ENCODE measurements around the gene FGF18. TPM values are rescaled to one million over a fixed set of nuclear protein-coding genes. Genes with fewer than 3 reads are reported as not detected.
A peak's percentile ranks its signal among the peaks of the same experiment; 100 is the strongest.
"Not testable (repeated sequence)": the region's sequence is repeated elsewhere in the genome, so short reads cannot be mapped to it uniquely, and the experiment has no call there.

The FGF18 gene
- total and polyA plus RNA-seq, 12 donors = 0.14 to 1.5 (median 0.30) TPM

GRCh38 chr5:171397599-171397998 is 21.8 kb upstream of the FGF18 start:
- intact Hi-C loops (cut with DNase I) = no loop called here
- no peak for DNase-seq
- no peaks in the 10 kb centered on the region for H3K27me3 ChIP-seq
- TF ChIP-seq CTCF (IDR thresholded peaks at IDR 0.05) = no peak
- no peak for TF ChIP-seq POLR2A (IDR thresholded peaks at IDR 0.05)
- peaks cover 0 to 3% of the 10 kb centered on the region in 2 donors for H3K4me1 ChIP-seq (replicated peaks in 1 of 2)
- H3K27ac ChIP-seq = no peak overlapping the region
- 94 to 97% (median 96%) methylated on average over 4 of the region's 4 CpGs for WGBS, 4 donors
- H3K9me3 ChIP-seq (replicated peaks in 1 of 3) = no peaks in the 10 kb centered on the region
- H3K36me3 ChIP-seq (replicated peaks in 1 of 2) = peaks cover 0 to 89% of the 10 kb centered on the region in 2 donors
- no peak overlapping the region for H3K4me3 ChIP-seq

DNA sequence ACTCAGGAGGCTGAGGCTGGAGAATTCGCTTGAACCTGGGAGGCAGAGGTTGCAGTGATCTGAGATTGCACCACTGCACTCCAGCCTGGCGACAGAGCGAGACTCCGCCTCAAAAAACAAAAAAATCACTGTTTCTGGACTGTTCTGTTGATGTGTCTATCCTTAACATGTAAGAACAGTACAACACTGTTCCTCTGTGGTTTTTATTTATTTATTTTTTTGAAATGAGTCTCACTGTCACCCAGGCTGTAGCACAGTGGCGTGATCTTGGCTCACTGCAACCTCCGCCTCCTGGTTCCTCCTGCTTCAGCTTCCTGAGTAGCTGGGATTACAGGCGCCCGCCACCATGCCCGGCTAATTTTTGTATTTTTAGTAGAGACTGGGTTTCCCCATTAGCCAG is 20.8 kb upstream of the FGF18 start:
- intact Hi-C loops (cut with DNase I); DNase-seq; H3K27ac ChIP-seq; H3K9me3 ChIP-seq (replicated peaks in 1 of 3); H3K4me1 ChIP-seq (replicated peaks in 1 of 2); H3K27me3 ChIP-seq; H3K4me3 ChIP-seq: not testable (repeated sequence)
- peaks cover 0 to 79% of the 10 kb centered on the region in 2 donors for H3K36me3 ChIP-seq (replicated peaks in 1 of 2)
- WGBS, 4 donors = 93 to 96% (median 94%) methylated on average over 9 of the region's 9 CpGs

GRCh38 chr5:171400169-171400568 is 19.3 kb upstream of the FGF18 start:
- H3K4me1 ChIP-seq (replicated peaks in 1 of 2) = peaks cover 0 to 3% of the 10 kb centered on the region in 2 donors
- no peaks in the 10 kb centered on the region for H3K9me3 ChIP-seq (replicated peaks in 1 of 3)
- no peak for TF ChIP-seq CTCF (IDR thresholded peaks at IDR 0.05)
- no peak for TF ChIP-seq POLR2A (IDR thresholded peaks at IDR 0.05)
- WGBS, 4 donors = 83 to 92% (median 88%) methylated on average over 7 of the region's 7 CpGs
- H3K36me3 ChIP-seq (replicated peaks in 1 of 2) = peaks cover 0 to 69% of the 10 kb centered on the region in 2 donors
- no peak overlapping the region for H3K27ac ChIP-seq
- no peak overlapping the region for H3K4me3 ChIP-seq
- no peak for DNase-seq
- intact Hi-C loops (cut with DNase I) = no loop called here
- H3K27me3 ChIP-seq = no peaks in the 10 kb centered on the region

GRCh38 chr5:171401167-171401947 is 18.1 kb upstream of the FGF18 start:
- Histone ChIP-seq H3K4me1 (replicated peaks in 1 of 2) (peaks cover 0 to 3% of the 10 kb centered on the region in 2 donors), H3K27ac (no peak overlapping the region), H3K36me3 (replicated peaks in 1 of 2) (peaks cover 0 to 69% of the 10 kb centered on the region in 2 donors), H3K27me3 (no peaks in the 10 kb centered on the region), H3K9me3 (replicated peaks in 1 of 3) (no peaks in the 10 kb centered on the region), H3K4me3 (no peak overlapping the region)
- intact Hi-C loops (cut with DNase I) = no loop called here
- TF ChIP-seq CTCF (IDR thresholded peaks at IDR 0.05) (no peak), POLR2A (IDR thresholded peaks at IDR 0.05) (no peak)
- 96 to 99% (median 97%) methylated on average over 13 of the region's 13 CpGs for WGBS, 4 donors
- DNase-seq = peak in 1 of 7 donors; percentile 45

DNA sequence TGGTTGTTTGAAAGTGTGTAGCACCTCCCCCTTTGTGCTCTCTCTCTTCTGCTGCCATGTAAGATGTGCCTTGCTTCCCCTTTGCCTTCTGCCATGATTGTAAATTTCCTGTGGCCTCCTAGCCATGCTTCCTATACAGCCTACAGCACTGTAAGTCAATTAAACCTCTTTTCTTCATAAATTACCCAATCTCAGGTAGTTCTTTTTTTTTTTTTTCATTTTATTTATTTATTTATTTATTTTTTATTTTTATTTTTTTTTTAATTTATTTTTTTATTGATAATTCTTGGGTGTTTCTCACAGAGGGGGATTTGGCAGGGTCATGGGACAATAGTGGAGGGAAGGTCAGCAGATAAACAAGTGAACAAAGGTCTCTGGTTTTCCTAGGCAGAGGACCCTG is 16.7 kb upstream of the FGF18 start:
- DNase-seq; intact Hi-C loops (cut with DNase I); H3K27ac ChIP-seq; H3K4me3 ChIP-seq; H3K4me1 ChIP-seq (replicated peaks in 1 of 2); H3K27me3 ChIP-seq; H3K9me3 ChIP-seq (replicated peaks in 1 of 3): not testable (repeated sequence)
- peaks cover 0 to 61% of the 10 kb centered on the region in 2 donors for H3K36me3 ChIP-seq (replicated peaks in 1 of 2)
